HFFc6 (cell line): ENCODE results near the gene PTPRM. TPM values are rescaled to one million over a fixed set of nuclear protein-coding genes. Genes with fewer than 3 reads are reported as not detected.

Source experiments
- DNase-seq: peaks from one replicate; pipeline ENCODE4 v3.0.0-alpha.2; 2018
- H3K27ac Mint-ChIP-seq: 2 replicates; pipeline ENCODE4 v1.8.0; 2020; ENCODE audit warnings: mild to moderate bottlenecking, mixed read lengths
- H3K27me3 Mint-ChIP-seq: 2 replicates; pipeline ENCODE4 v1.8.0; 2021; ENCODE audit warnings: mild to moderate bottlenecking, moderate library complexity, mixed read lengths; ENCODE audit not compliant: insufficient read depth
- H3K36me3 Mint-ChIP-seq: 2 replicates; pipeline ENCODE4 v1.8.0; 2021; ENCODE audit warnings: low read depth, mixed read lengths
- H3K4me1 Mint-ChIP-seq: 2 replicates; pipeline ENCODE4 v1.8.0; 2020; ENCODE audit warnings: low read depth, mixed read lengths
- H3K4me3 Mint-ChIP-seq: 2 replicates; pipeline ENCODE4 v1.8.0; 2020; ENCODE audit warnings: mild to moderate bottlenecking, moderate library complexity, mixed read lengths
- H3K9me3 Mint-ChIP-seq: 2 replicates; pipeline ENCODE4 v1.8.0; 2020; ENCODE audit warnings: mild to moderate bottlenecking, mixed read lengths
- CTCF ChIP-seq: fragments of 200-600 bp; sonication (generic); IDR thresholded peaks from 2 replicates; pipeline ENCODE4 v1.5.0; 2021; ENCODE audit warnings: antibody characterized with exemption, mild to moderate bottlenecking
- total RNA-seq, 6 experiments: library from RNA; stranded (reverse); fragmentation: NEBNext Ultra II Directional; extraction: Animal tissue kit (Norgen Biotek cat#: 25700); gene quantifications; 2 replicates in 1 of 6; 3 replicates in 5 of 6; pipeline ENCODE4 v1.2.3, GENCODE V29; 2021

Gene PTPRM
- total RNA-seq, 6 experiments from 2014 or later, result 39.4 to 49.8 (median 43.8) TPM

- Mint-ChIP-seq H3K36me3 (no peaks in the 10 kb centered on the region; the same call in 1 of the 2 replicates), H3K4me1 (no peaks in the 10 kb centered on the region), H3K4me3 (no peak overlapping the region), H3K27me3 (no peaks in the 10 kb centered on the region), H3K27ac (no peak overlapping the region), H3K9me3 (no peaks in the 10 kb centered on the region)
- TF ChIP-seq CTCF, result no peak
- DNase-seq, result peak; percentile 3
Measured at GRCh38 chr18:8300751-8301410, 733.8 kb downstream of the PTPRM start.

- Mint-ChIP-seq H3K4me1 (peaks cover 5% of the 10 kb centered on the region; the same call in 1 of the 2 replicates), H3K36me3 (no peaks in the 10 kb centered on the region; the same call in 1 of the 2 replicates), H3K27ac (no peak overlapping the region), H3K9me3 (no peaks in the 10 kb centered on the region), H3K4me3 (no peak overlapping the region), H3K27me3 (no peaks in the 10 kb centered on the region)
- no peak for TF ChIP-seq CTCF
- no peak for DNase-seq
Measured at GRCh38 chr18:8301427-8302172, 734.5 kb downstream of the PTPRM start.

- no peak overlapping the region; the same call in 1 of the 2 replicates for H3K27ac Mint-ChIP-seq
- no peaks in the 10 kb centered on the region for H3K27me3 Mint-ChIP-seq
- TF ChIP-seq CTCF, result no peak
- H3K4me3 Mint-ChIP-seq, result no peak overlapping the region
- H3K9me3 Mint-ChIP-seq, result no peaks in the 10 kb centered on the region
- DNase-seq, result no peak
- no peaks in the 10 kb centered on the region for H3K36me3 Mint-ChIP-seq
- H3K4me1 Mint-ChIP-seq, result peaks cover 8% of the 10 kb centered on the region; the same call in 1 of the 2 replicates
Measured at GRCh38 chr18:8303151-8303755, 736.1 kb downstream of the PTPRM start.

- Mint-ChIP-seq H3K36me3 (no peaks in the 10 kb centered on the region; the same call in 1 of the 2 replicates), H3K27ac (no peak overlapping the region), H3K27me3 (no peaks in the 10 kb centered on the region), H3K9me3 (no peaks in the 10 kb centered on the region), H3K4me3 (no peak overlapping the region), H3K4me1 (peaks cover 8% of the 10 kb centered on the region; the same call in 1 of the 2 replicates)
- TF ChIP-seq CTCF, result no peak
- no peak for DNase-seq
Measured at GRCh38 chr18:8307960-8308359, 740.8 kb downstream of the PTPRM start.

GRCh38 chr18:8313043-8313442 lies 745.9 kb downstream of the PTPRM start:
- no peaks in the 10 kb centered on the region for H3K27me3 Mint-ChIP-seq
- H3K27ac Mint-ChIP-seq, result no peak overlapping the region
- DNase-seq, result no peak
- TF ChIP-seq CTCF, result no peak
- H3K36me3 Mint-ChIP-seq, result no peaks in the 10 kb centered on the region; the same call in 1 of the 2 replicates
- H3K9me3 Mint-ChIP-seq, result no peaks in the 10 kb centered on the region
- no peaks in the 10 kb centered on the region for H3K4me1 Mint-ChIP-seq
- no peak overlapping the region for H3K4me3 Mint-ChIP-seq
